Subcutaneous abdominal adipose tissue (tissue), 5 donors: ENCODE data around the gene ZNF154.

Source experiments
- H3K27ac ChIP-seq: one replicate; pipeline ENCODE4 v1.7.0; 2013; ENCODE audit warnings: low read depth, mild to moderate bottlenecking, inconsistent platforms, low read length, moderate library complexity
- H3K27me3 ChIP-seq, 5 donors: one replicate each; pipeline ENCODE4 v1.7.0; 2013; ENCODE audit warnings: low read length in 5 of 5, inconsistent platforms in 1 of 5; ENCODE audit not compliant: control insufficient read depth in 5 of 5, insufficient read depth in 4 of 5
- H3K36me3 ChIP-seq, 5 donors: one replicate each; pipeline ENCODE4 v1.7.0; 2013; ENCODE audit warnings: low read length in 5 of 5; ENCODE audit not compliant: control insufficient read depth in 5 of 5, insufficient read depth in 5 of 5
- H3K4me1 ChIP-seq, 5 donors: one replicate each; pipeline ENCODE4 v1.7.0; 2013; ENCODE audit warnings: low read length in 5 of 5, mild to moderate bottlenecking in 3 of 5, moderate library complexity in 1 of 5; ENCODE audit not compliant: control insufficient read depth in 5 of 5, insufficient read depth in 5 of 5
- H3K4me3 ChIP-seq, 5 donors: one replicate each; pipeline ENCODE4 v1.7.0; 2013; ENCODE audit warnings: low read length in 5 of 5, low read depth in 1 of 5
- H3K9ac ChIP-seq, 5 donors: one replicate each; pipeline ENCODE4 v1.7.0; 2013; ENCODE audit warnings: low read length in 5 of 5, mild to moderate bottlenecking in 4 of 5, moderate library complexity in 3 of 5
- H3K9me3 ChIP-seq, 5 donors: one replicate each; pipeline ENCODE4 v1.7.0; 2013; ENCODE audit warnings: low read length in 5 of 5; ENCODE audit not compliant: control insufficient read depth in 5 of 5
- donor health status: healthy.
- donor health status: healthy.
- donor health status: healthy.
- donor health status: healthy.
- donor health status: healthy.

ZNF154 gene

DNA sequence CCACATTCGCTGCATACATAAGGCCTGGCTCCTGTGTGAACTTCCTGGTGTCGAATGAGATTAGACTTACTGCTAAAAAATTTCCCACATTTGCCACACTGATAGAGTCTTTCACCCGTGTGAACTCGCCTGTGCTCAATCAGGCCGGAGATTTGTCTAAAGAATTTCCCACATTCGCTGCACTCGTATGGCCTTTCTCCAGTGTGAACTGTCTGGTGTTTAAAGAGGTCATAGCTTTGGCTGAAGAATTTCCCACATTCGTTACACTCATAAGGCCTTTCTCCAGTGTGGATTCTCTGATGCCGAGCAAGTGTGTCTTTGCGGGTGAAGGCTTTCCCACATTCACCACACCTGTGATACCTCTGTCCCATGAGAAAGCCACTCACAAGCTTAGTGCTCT is 11.9 kb upstream of the ZNF154 start:
- H3K4me1 ChIP-seq: peaks cover 0 to 12% (median 0%) of the 10 kb centered on the region in 5 donors
- peak overlapping the region in 1 of 5 donors; percentile 97 for H3K9ac ChIP-seq
- no peak overlapping the region for H3K27ac ChIP-seq
- peaks cover 42 to 79% (median 57%) of the 10 kb centered on the region in 5 donors for H3K9me3 ChIP-seq
- peak overlapping the region; percentile 10 to 58 (median 36) for H3K4me3 ChIP-seq
- peaks cover 0 to 4% (median 0%) of the 10 kb centered on the region in 5 donors for H3K27me3 ChIP-seq
- H3K36me3 ChIP-seq: peaks cover 25 to 41% (median 39%) of the 10 kb centered on the region in 5 donors

DNA sequence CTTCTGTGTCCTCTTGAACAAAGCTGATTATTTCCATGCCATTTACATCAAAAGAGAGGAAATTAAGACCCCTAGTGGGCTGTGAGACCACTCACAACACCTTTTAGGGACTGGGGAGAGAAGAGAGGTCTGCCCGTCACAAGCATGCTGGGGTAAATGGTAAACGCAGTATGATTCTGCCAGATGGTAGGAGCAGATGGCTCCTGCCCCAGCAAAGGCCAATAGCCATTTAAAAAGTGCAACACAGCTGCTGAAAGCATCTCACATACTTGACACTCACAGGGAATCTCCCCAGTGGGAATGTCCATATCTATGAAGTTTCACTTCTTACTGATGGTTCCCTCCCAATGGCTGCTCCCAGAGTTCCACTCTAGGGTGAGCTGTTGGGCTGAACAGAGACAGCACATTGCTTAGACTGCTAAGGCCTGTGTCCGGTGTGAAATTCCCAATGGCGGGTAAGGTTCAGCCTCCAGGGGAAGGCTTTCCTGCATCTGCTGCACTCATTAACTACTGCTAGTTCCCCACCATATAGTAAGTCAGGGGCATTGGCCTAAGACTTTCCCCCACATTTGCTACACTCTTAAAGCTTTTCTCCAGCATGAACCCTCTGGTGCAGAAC is 11.0 kb upstream of the ZNF154 start:
- Histone ChIP-seq H3K27ac (no peak overlapping the region), H3K9ac (no peak overlapping the region), H3K9me3 (peaks cover 39 to 79% (median 55%) of the 10 kb centered on the region in 5 donors), H3K4me1 (peaks cover 0 to 12% (median 0%) of the 10 kb centered on the region in 5 donors), H3K27me3 (peaks cover 0 to 4% (median 0%) of the 10 kb centered on the region in 5 donors), H3K4me3 (peak overlapping the region; percentile 6 to 58 (median 36)), H3K36me3 (peaks cover 25 to 41% (median 39%) of the 10 kb centered on the region in 5 donors)

- Histone ChIP-seq H3K27ac (no peak overlapping the region), H3K4me1 (peaks cover 0 to 12% (median 0%) of the 10 kb centered on the region in 5 donors), H3K4me3 (peak overlapping the region in 3 of 5 donors; percentile 35 to 58 (median 44)), H3K27me3 (peaks cover 0 to 4% (median 0%) of the 10 kb centered on the region in 5 donors), H3K9ac (no peak overlapping the region), H3K9me3 (peaks cover 43 to 80% (median 58%) of the 10 kb centered on the region in 5 donors), H3K36me3 (peaks cover 30 to 43% (median 39%) of the 10 kb centered on the region in 5 donors)
Measured at GRCh38 chr19:57719424-57719823, 10.4 kb upstream of the ZNF154 start.

DNA sequence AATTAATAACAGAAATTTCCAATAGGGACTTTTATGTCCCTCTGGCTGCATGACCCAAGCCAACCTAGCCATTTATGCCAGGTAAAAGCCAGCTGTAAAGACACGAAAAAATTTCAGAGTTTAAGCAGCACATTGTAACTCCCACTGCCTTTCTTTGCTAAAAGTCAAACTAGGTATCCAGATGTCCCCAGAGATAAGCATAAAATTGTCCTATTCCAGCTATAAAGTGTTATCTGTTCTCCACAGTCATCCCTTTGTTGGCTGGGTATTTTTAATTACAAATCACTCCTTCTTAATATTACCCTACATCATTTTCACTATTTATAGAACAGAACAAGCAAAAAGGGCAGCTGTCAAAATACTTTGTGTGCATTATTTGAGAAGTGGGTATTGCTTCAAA is 3.2 kb upstream of the ZNF154 start:
- Histone ChIP-seq H3K27ac (no peak overlapping the region), H3K9ac (no peak overlapping the region), H3K4me1 (peaks cover 0 to 14% (median 8%) of the 10 kb centered on the region in 5 donors), H3K4me3 (no peak overlapping the region), H3K36me3 (peaks cover 2 to 10% (median 7%) of the 10 kb centered on the region in 5 donors), H3K27me3 (no peaks in the 10 kb centered on the region), H3K9me3 (peaks cover 11 to 71% (median 56%) of the 10 kb centered on the region in 5 donors)

DNA sequence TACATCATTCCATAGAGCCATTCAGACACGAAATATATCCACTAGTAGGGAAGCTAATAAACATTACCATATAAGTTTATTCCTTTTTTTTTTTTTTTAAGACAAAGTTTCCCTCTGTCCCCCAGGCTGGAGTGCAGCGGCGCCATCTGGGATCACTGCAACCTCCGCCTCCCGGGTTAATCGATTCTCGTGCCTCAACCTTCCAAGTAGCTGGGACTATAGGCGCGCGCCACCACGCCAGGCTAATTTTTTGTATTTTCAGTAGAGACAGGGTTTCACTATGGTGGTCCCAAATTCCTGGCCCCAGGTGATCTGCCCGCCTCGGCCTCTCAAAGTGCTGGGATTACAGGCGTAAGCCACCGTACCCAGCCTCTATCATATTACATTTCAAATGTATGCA is 612 bp upstream of the ZNF154 start:
- Histone ChIP-seq H3K4me1 (peaks cover 0 to 18% (median 11%) of the 10 kb centered on the region in 5 donors), H3K27ac (no peak overlapping the region), H3K36me3 (peaks cover 2 to 11% (median 5%) of the 10 kb centered on the region in 5 donors), H3K27me3 (no peaks in the 10 kb centered on the region), H3K9ac (no peak overlapping the region), H3K4me3 (peak overlapping the region; percentile 41 to 81 (median 68)), H3K9me3 (peaks cover 18 to 78% (median 58%) of the 10 kb centered on the region in 5 donors)

DNA sequence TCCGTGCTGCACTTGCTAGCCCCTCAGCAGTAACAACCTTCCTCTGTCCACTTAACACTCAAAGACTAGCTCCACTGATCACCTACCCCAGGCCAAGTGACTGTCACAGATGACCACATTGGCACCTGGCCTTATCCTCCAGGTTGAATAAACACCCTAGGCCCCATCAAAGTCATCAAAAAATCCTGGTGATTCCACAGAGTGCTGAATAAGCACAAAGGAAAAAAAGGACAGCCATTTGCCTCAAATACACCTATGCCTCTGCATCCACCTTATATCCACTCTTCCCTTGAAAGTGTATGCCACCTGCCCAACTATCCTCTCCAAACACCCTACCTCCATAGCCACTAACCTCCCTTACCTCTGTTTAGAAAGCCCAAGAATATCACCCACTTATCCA is 2.7 kb downstream of the ZNF154 start:
- Histone ChIP-seq H3K36me3 (peaks cover 7 to 26% (median 16%) of the 10 kb centered on the region in 5 donors), H3K4me3 (peak overlapping the region in 3 of 5 donors; percentile 10 to 50 (median 49)), H3K27ac (no peak overlapping the region), H3K9me3 (peaks cover 39 to 88% (median 73%) of the 10 kb centered on the region in 5 donors), H3K4me1 (peaks cover 6 to 18% (median 11%) of the 10 kb centered on the region in 5 donors), H3K9ac (no peak overlapping the region), H3K27me3 (no peaks in the 10 kb centered on the region)

DNA sequence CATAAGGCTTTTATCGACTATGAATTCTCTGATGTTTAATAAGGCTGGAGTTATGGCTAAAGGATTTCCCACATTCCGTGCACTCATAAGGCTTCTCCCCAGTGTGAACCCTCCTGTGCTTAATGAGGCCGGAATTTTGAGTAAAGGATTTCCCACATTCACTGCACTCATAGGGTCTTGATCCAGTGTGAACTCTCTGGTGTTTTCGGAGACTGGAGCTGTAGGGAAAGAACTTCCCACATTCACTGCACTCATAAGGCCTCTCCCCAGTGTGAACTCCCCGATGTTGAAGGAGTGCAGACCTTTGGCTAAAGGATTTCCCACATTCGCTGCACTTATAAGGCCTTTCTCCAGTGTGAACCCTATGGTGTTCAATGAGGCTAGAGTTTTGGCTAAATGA is 7.4 kb downstream of the ZNF154 start:
- H3K4me3 ChIP-seq: peak overlapping the region; percentile 3 to 46 (median 11)
- peaks cover 7 to 43% (median 29%) of the 10 kb centered on the region in 5 donors for H3K36me3 ChIP-seq
- H3K27me3 ChIP-seq: no peaks in the 10 kb centered on the region
- peaks cover 51 to 82% (median 69%) of the 10 kb centered on the region in 5 donors for H3K9me3 ChIP-seq
- H3K4me1 ChIP-seq: peaks cover 0 to 8% (median 2%) of the 10 kb centered on the region in 5 donors
- H3K9ac ChIP-seq: no peak overlapping the region
- H3K27ac ChIP-seq: no peak overlapping the region

DNA sequence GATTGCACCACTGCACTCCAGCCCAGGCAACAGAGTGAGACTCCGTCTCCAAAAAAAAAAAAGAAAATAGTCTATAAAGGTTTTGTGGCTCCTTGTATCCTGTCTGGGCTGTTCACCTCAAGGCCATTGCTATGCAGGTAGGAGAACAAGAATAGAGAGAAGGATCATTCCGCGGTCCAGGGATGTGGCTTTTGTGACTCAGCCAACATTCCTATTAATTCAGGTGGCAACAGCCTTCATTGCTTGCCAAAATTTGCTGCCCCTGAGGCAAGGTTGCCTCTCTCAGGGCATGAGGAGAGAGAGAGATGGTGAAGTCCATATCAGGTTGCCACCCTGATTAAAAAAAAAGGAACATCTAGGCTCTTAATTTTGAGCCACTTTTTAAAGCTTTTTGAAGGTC is 19.3 kb downstream of the ZNF154 start:
- H3K4me3 ChIP-seq: peak overlapping the region in 1 of 5 donors; percentile 20
- peaks cover 56 to 83% (median 77%) of the 10 kb centered on the region in 5 donors for H3K9me3 ChIP-seq
- H3K27me3 ChIP-seq: peaks cover 0 to 3% (median 0%) of the 10 kb centered on the region in 5 donors
- H3K4me1 ChIP-seq: peaks cover 0 to 6% (median 0%) of the 10 kb centered on the region in 5 donors
- H3K27ac ChIP-seq: no peak overlapping the region
- no peak overlapping the region for H3K9ac ChIP-seq
- peaks cover 23 to 33% (median 30%) of the 10 kb centered on the region in 5 donors for H3K36me3 ChIP-seq

GRCh38 chr19:57688011-57688763 is 20.8 kb downstream of the ZNF154 start:
- H3K9me3 ChIP-seq: peaks cover 60 to 84% (median 78%) of the 10 kb centered on the region in 5 donors
- peaks cover 0 to 3% (median 0%) of the 10 kb centered on the region in 5 donors for H3K27me3 ChIP-seq
- H3K4me3 ChIP-seq: peak overlapping the region; percentile 29 to 99 (median 57)
- H3K27ac ChIP-seq: no peak overlapping the region
- H3K4me1 ChIP-seq: peaks cover 1 to 6% (median 3%) of the 10 kb centered on the region in 5 donors
- no peak overlapping the region for H3K9ac ChIP-seq
- H3K36me3 ChIP-seq: peaks cover 24 to 47% (median 41%) of the 10 kb centered on the region in 5 donors
